Endometrium (tissue), 2 donors: ENCODE measurements around the gene TMA16.
A peak's percentile ranks its signal among the peaks of the same experiment; 100 is the strongest.
"Not testable (repeated sequence)": the region's sequence is repeated elsewhere in the genome, so short reads cannot be mapped to it uniquely, and the experiment has no call there.

Experiments used
- FAIRE-seq: peaks from 2 replicates; lab custom pipeline; 2012; peaks lifted over from hg19 to GRCh38; lab: Jason Lieb, UNC
- donor health status: control.
- donor health status: control.

Gene TMA16

DNA sequence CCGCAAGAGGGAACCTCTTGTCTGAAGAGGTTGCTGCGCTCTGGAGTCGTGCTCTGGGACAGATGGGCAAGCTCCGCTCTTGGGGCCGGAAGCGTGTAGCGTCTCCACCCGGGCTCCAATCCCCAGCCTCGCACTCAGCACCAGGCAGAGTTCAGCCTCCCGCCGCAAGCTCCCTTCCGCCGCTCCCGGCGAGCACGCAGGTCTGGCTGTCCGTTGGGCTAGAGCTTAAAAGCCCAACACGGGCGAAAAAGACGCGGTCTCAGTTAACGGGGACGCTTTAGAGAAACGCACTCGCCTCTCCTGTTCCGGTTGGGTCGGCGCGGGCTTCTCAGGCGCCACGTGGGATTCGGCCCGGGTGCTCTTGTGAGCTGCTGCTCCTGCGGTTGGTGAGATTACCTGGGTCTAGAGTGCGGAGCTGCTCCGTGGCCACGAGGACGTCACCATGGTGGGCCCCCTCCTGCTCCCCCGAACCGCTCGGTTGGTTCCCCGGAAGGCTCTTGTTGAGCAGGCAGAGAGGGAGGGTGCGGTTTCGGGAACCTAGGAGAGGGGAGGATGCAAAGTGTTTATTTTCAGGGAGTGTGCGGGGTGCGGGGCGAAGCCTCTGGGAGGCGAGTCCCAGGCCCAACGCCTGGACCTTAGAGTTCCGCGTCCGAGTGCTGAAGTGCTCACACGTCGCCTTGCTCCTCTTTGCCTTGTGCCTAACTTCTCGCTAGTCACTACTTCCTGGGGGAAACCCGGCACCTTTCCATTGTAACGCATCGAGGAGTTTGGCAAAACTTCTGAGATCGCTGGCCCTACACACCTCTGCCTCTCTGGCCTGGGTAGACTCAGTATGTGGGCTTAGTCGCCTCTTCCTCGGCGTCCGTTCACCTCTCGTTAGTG, at the start of gene TMA16:
TSS of gene TMA16 (plus strand) at position 331 of the 882 bp plus-strand sequence. CDS start at position 443, 112 bp downstream.
- peak; percentile 53 for FAIRE-seq

- FAIRE-seq: not testable (repeated sequence)
Observed at GRCh38 chr4:163447023-163447422, 47.5 kb upstream of the TMA16 start.

- FAIRE-seq: peak; percentile 100
Observed at GRCh38 chr4:163447481-163447880, 47.0 kb upstream of the TMA16 start.

DNA sequence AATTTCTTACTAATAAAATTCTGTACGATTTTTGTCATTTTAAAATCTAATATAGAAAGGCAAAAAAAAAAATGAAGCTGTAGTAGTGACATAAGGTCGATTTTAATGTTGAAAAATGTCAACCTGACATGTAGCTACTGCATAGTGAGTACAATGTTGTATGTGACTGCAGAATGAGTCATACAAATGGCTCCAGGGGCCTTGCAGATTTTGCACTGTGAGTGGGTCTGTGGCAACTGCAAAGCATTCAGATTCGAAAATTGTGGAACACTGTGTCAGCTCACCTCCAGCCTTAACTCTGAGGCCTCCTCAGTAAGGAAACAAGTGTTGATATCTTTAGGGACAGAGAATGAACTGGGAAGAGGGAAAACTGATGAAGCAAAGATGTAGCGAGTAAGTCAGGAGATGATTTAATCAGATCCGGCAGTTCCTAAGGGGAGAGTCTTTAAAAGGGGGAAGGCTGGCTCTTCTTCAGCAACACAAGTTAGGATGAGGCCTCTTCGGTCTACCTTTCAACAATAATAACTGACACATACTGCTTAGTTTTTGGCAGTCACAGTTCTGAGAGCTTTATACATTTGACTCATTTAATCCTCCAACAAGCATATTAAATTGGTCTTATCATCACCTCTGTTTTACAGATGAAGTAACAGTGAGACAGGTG, 45.8 kb upstream of the TMA16 start:
- peak; percentile 46 for FAIRE-seq

DNA sequence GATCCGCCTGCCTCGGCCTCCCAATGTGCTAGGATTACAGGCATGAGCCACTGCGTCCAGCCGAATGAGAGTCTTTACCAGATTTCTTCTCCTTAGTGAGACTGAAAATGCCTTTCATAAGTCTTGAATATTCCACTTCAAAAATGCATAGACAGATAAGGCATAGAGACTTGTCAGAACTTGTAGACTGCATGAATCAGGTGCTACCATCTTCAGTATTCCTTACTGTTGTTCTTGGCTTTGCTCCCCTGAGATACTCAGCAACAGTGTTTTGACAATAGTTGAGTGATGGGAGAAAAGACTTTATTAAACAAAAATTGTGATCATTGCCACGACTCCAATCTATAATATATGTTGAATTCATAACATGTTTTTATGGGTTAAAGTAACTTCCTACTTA, 31.9 kb upstream of the TMA16 start:
- no peak for FAIRE-seq

GRCh38 chr4:163467082-163467770, 27.3 kb upstream of the TMA16 start:
- no peak for FAIRE-seq

- FAIRE-seq: no peak
Observed at GRCh38 chr4:163470391-163470790, 24.1 kb upstream of the TMA16 start.

GRCh38 chr4:163473130-163473529, 21.4 kb upstream of the TMA16 start:
- FAIRE-seq: no peak

GRCh38 chr4:163473576-163473975, 20.9 kb upstream of the TMA16 start, which contains the start of gene TKTL2:
Gene TKTL2 (minus strand): TSS chr4:163473754. CDS start chr4:163473734, 20 bp downstream.
- no peak for FAIRE-seq

DNA sequence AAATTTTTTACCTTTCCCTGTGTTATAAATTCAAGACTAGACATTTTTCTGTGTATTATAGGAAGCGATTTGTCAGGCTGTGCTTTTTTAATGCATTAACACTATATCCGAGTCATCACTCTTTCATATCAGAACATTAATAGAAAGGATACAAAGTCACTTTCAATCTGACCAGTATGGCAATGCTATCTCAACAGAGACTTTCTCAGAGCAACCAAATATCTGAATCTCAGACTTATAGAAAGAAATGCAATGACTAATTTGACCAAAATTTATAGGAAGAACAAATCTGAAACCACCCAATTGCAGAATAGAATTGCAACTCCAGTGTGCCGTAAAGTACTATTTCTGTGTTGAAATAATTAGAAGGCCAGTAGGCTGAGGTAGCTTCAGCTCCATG, 20.5 kb upstream of the TMA16 start:
- FAIRE-seq: no peak

GRCh38 chr4:163476761-163477438, 17.6 kb upstream of the TMA16 start:
- FAIRE-seq: no peak

- FAIRE-seq: no peak
Observed at GRCh38 chr4:163482190-163482589, 12.3 kb upstream of the TMA16 start.

GRCh38 chr4:163484906-163485305, 9.6 kb upstream of the TMA16 start:
- no peak for FAIRE-seq

DNA sequence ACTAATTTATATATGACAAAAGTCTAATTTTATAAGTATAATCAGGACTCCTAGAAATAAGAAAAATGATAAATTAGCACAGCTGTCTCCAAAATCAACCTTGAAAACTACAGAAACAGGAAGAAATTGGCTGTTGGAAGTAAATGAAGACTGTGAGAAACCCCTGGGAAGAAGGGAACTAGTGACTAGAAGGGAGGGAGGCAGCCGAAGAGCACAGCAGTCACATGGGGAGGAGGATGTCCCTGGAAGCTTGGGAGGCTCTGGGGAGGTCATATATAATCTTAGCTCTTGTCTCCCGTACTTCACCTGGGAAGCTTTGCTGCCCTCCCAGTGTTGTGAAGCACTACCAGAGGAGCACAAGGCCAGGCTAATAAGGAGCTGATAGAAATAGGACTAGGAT, 8.9 kb upstream of the TMA16 start:
- no peak for FAIRE-seq

DNA sequence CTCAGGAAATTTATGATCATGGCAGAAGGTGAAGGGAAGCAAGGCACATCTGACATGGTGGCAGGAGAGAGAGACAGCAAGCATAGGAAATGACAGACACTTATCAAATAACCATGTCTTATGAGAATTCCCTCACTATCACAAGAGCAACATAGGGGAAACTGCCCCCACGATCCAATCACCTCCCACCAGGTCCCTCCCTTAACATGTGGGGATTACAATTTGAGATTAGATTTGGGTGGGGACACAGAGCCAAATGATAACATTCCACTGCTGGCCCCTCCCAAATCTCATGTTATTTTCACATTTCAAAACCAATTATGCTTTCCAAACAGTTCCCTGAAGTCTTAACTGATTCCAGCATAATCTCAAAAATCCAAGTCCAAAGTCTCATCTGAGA, 8.2 kb upstream of the TMA16 start:
- FAIRE-seq: no peak

DNA sequence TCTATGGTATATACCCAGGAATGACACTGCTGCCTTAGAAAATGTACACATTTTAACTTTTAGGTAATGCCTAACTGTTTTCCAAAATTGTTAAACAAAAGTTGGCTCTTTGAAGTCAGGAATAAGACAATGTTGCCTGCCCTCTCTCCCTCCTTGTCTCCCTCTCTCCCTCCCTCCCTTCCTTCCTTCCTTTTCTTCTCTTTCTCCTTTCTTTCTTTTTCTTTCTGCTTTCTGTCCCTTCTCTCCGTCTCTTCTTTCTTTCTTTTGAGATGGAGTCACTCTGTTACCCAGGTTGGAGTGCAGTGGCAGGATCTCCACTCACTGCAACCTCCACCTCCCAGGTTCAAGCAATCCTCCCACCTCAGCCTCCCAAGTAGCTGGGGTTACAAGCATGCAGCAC, 4.6 kb upstream of the TMA16 start:
- no peak for FAIRE-seq

- FAIRE-seq: no peak
Observed at GRCh38 chr4:163492951-163493504, 1.5 kb upstream of the TMA16 start.

DNA sequence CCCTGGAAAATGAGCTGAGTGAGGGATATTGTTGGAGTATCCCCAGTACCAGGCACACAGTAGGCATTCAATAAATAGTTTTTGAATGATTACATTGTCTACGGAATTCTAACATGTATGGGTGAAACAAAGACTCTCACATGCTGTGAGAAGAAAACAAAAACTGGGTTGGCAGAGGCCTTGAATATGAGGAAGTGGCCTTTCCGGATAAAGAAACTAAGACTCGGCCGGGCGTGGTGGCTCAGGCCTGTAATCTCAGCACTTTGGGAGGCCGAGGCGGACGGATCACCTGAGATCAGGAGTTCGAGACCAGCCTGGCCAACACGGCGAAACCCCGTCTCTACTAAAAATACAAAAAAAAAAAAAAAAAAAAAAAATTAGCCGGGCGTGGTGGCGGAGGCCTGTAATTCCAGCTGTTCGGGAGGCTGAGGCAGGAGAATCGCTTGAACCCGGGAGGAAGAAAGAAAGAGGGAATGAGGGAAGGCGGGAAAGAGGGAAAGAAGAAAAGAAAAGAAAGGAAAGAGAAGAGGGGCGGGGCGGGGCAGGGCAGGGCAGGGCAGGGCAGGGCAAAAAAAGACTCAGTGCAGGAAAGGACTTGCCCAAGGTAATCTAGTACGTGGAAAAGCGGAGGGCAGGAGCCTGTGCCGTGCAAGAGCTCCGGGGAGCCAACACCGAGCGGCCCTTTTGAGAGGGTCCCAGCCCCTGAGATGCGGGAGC, 689 bp upstream of the TMA16 start:
- FAIRE-seq: no peak

- FAIRE-seq: no peak
Observed at GRCh38 chr4:163495900-163496299, 1.4 kb downstream of the TMA16 start.

DNA sequence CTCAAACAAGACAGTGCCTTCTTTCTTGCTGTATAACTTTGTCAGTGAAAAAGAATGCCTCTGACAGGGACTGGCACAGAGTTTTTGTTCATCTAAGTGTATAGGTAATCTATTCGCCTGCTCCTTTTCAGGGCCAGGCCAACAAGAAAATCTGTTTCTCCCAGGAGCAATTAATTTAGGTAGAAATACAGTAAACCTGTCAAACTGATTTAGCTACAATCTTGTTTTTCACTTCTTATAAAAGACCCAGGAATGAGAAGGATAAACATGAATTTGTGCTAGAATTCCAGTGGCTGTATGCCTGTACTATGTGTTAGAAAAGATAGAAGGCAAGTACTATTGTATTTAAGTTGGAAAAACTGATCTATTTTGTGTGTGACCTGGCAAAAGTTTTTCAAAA, 6.1 kb downstream of the TMA16 start:
- peak; percentile 70 for FAIRE-seq

GRCh38 chr4:163505374-163505773, 10.9 kb downstream of the TMA16 start:
- no peak for FAIRE-seq
